Activated CD4-positive, alpha-beta memory T cell treated with anti-CD3 and anti-CD28 coated beads for 36 hours (primary cell): ENCODE measurements around the gene PARVB. TPM values are rescaled to one million over a fixed set of nuclear protein-coding genes. Genes with fewer than 3 reads are reported as not detected.

Experiments used
- CTCF ChIA-PET: fragments of 350-600 bp; sonication (Branson Sonifier 250); formaldehyde crosslinking; loops from one replicate; lab custom pipeline; 2021; ENCODE audit warnings: antibody characterized with exemption, inconsistent platforms; lab: Charles Lee
- POLR2A ChIA-PET: fragments of 350-600 bp; sonication (Branson Sonifier 250); formaldehyde crosslinking; loops from one replicate; lab custom pipeline; 2021; ENCODE audit warnings: antibody characterized with exemption; lab: Charles Lee
- DNase-seq: peaks from one replicate; pipeline ENCODE4 v3.0.0-alpha.2; 2020
- H3K27ac Mint-ChIP-seq: one replicate; pipeline ENCODE4 v1.8.0; 2021; ENCODE audit warnings: mixed read lengths
- H3K27me3 Mint-ChIP-seq: one replicate; pipeline ENCODE4 v1.8.0; 2021; ENCODE audit warnings: mixed read lengths
- H3K36me3 Mint-ChIP-seq: one replicate; pipeline ENCODE4 v1.8.0; 2021; ENCODE audit warnings: mixed read lengths
- H3K4me1 Mint-ChIP-seq: one replicate; pipeline ENCODE4 v1.8.0; 2021; ENCODE audit warnings: low read depth, mixed read lengths
- H3K4me3 Mint-ChIP-seq: one replicate; pipeline ENCODE4 v1.8.0; 2021; ENCODE audit warnings: mild to moderate bottlenecking, mixed read lengths
- H3K9me3 Mint-ChIP-seq: one replicate; pipeline ENCODE4 v1.8.0; 2021; ENCODE audit warnings: mixed read lengths
- intact Hi-C: fragments of 100-400 bp; cut with micrococcal nuclease; formaldehyde crosslinking; loops from one replicate; pipeline ENCODE4 v1.15.1; 2023
- total RNA-seq, 2 experiments: library from RNA; stranded (reverse); gene quantifications; one replicate each; pipeline ENCODE4 v1.2.3, GENCODE V29; 2021

Gene PARVB
- total RNA-seq, 2 experiments from 2014 or later: 77.8 to 82.8 TPM

DNA sequence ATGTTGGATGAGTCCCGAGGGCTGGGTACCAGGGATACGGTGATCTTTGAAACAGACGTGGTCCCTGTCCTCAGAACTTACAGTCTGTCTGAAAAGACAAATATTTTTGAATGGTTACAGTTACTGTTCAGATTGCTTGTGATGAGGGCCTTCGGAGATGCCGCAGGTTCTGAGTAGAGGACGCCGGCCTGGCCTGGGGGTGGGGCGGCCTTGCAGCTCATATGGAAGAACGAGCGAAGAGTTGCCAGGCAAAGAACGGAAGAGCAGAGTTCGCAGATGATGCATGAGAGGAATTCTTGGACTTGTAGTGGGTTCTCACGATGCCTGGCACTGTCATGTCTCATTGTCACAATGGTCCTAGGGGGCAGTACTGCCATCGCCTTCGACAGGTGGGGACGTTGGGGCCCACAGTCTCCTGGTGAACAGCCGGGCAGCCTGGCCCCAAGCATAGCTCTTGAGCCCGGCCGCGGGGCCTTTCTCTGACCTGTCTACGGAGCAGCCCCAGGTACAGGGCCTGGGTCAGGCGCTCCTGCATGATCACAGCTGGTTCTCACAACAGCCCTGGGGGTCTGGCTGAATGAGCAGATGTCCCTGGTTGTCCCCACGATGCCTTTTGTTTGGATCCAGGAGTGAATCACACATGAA lies 95.7 kb downstream of the PARVB start:
- ChIA-PET CTCF (no interaction called here), POLR2A (no interaction called here)
- no peaks in the 10 kb centered on the region for H3K27me3 Mint-ChIP-seq

DNA sequence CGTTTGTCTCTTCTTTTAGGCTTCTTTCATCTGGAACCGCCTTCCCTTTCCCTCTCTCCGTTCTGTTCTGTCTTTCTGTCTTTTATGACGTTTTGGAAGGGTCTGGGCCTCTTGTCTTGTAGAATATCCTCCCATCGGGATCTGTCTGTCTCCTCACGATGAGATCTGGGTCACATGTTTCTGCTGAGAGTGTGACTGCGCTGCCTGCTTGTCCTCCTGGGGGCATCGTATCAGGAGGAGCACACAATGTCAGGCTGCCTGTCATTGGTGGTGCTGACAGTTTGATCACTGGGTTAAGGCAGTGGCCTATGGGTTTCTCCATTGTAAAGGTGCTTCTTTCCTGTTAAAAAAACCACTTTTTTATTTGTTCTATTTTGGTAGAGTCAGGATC lies 96.2 kb downstream of the PARVB start:
- CTCF ChIA-PET: no interaction called here
- no peak for DNase-seq
- Mint-ChIP-seq H3K4me3 (no peak overlapping the region), H3K36me3 (peaks cover 34% of the 10 kb centered on the region), H3K9me3 (peaks cover 4% of the 10 kb centered on the region), H3K27ac (no peak overlapping the region), H3K27me3 (no peaks in the 10 kb centered on the region), H3K4me1 (no peaks in the 10 kb centered on the region)
- intact Hi-C loops: no loop called here
- POLR2A ChIA-PET: no interaction called here

More for the DNA sequence above, 95.7 kb downstream of the PARVB start:
- Mint-ChIP-seq H3K9me3 (no peaks in the 10 kb centered on the region), H3K36me3 (peaks cover 29% of the 10 kb centered on the region), H3K4me3 (no peak overlapping the region), H3K27ac (no peak overlapping the region), H3K4me1 (no peaks in the 10 kb centered on the region)
- intact Hi-C loops: no loop called here
- DNase-seq: no peak

DNA sequence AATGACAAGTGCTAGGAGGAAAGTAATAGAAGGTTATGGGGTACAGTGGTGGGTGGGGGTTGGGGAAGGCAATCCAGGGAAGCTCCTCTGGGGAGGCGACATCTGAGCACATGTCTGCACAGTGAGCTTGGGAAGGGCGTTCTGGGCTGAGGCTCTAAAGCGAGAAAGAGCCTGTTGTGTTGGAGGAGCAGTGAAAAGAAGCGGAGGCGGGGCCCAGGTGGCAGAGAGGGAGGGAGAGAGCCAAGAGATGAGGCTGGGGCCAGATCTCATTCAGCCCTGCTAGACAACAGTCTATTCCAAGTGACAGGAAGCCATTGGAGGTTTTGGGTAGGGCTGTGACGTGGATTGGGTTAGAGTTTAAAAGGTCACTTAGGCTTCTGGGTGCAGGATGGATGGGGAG lies 101.3 kb downstream of the PARVB start:
- POLR2A ChIA-PET: no interaction called here
- Mint-ChIP-seq H3K27ac (no peak overlapping the region), H3K4me1 (no peaks in the 10 kb centered on the region), H3K9me3 (peaks cover 26% of the 10 kb centered on the region), H3K36me3 (peaks cover 43% of the 10 kb centered on the region), H3K27me3 (no peaks in the 10 kb centered on the region), H3K4me3 (no peak overlapping the region)
- DNase-seq: no peak
- intact Hi-C loops: no loop called here
- CTCF ChIA-PET: no interaction called here

DNA sequence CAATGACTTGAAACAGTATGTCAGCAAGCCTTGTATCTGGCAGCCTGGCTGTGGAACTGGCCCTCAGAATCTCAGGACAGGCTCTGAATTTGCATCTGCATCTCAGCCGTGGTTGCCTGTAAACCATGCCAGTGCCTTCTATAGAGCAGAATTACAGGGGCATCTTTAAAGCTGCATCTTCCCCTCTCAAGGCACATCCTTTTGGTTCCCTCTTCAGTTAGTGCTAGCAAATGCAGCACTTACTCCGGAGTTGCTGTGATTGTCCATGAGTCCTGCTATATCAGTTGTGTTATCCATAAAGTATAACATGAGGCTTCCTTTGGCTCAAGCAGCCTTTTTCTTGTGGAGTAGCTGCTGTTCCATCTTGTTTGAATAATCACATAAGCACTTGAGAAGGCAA lies 102.7 kb downstream of the PARVB start:
- Mint-ChIP-seq H3K9me3 (peaks cover 26% of the 10 kb centered on the region), H3K4me3 (no peak overlapping the region), H3K27ac (no peak overlapping the region), H3K27me3 (no peaks in the 10 kb centered on the region), H3K36me3 (peaks cover 39% of the 10 kb centered on the region), H3K4me1 (no peaks in the 10 kb centered on the region)
- CTCF ChIA-PET: interaction anchor here (0.5 kb wide), 1 partner anchor 82 kb away, joined by 3 read pairs; no protein-coding TSS in a partner anchor
- intact Hi-C loops: no loop called here
- no peak for DNase-seq
- POLR2A ChIA-PET: no interaction called here

DNA sequence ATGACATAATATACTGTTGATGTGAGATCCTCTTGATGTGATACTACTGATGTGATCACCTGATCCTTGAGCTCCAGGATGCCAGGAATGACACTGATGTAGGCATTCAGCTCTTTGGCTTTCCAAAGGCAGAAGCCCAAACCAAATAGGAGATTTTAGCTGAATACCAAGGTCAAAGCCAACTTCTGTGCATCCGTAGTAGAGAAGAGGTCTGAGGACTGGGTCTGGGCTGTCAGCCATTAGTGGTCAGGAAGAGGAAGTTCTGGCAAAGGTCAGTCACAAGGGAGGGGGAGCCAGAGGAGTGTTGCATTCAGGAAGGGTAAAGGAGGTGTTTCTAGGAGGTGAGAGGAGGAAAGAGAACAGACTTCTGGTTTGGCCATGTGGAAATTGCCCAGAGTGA lies 103.3 kb downstream of the PARVB start:
- DNase-seq: no peak
- no peaks in the 10 kb centered on the region for H3K4me1 Mint-ChIP-seq
- intact Hi-C loops: no loop called here
- H3K9me3 Mint-ChIP-seq: peaks cover 26% of the 10 kb centered on the region
- peaks cover 39% of the 10 kb centered on the region for H3K36me3 Mint-ChIP-seq
- ChIA-PET CTCF (no interaction called here), POLR2A (no interaction called here)
- H3K27me3 Mint-ChIP-seq: no peaks in the 10 kb centered on the region
- H3K4me3 Mint-ChIP-seq: no peak overlapping the region
- no peak overlapping the region for H3K27ac Mint-ChIP-seq

DNA sequence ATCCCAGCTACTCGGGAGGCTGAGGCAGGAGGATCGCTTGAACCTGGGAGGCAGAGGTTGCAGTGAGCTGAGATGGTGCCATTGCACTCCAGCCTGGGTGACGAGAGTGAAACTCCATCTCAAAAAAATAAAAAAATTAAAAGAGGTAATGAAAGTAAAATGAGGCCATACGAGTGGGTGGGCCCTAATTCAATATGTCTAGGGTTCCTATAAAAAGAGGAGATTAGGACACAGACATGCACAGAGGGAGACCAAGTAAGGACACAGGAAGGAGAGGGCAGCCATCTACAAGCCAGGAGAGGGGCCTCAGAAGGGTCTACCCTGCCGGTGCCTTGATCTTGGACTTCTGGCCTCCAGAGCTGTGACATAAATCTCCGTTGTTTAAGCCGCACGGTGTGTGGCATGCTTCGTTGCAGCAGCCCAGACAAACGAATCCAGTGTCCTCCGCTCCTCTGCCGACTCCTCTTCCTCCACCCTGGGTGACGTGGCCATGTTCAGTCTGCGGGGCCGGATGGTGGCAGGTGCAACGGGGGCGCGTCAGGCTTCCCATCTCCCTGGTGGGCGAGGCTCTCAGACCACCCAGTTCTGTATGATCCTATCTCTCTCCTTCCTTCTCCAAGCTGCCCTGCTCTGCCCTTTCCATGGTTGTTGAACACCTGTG lies 105.0 kb downstream of the PARVB start:
- CTCF ChIA-PET: interaction anchor here (0.8 kb wide), 1 partner anchor 136 kb away, joined by 4 read pairs; no protein-coding TSS in a partner anchor

DNA sequence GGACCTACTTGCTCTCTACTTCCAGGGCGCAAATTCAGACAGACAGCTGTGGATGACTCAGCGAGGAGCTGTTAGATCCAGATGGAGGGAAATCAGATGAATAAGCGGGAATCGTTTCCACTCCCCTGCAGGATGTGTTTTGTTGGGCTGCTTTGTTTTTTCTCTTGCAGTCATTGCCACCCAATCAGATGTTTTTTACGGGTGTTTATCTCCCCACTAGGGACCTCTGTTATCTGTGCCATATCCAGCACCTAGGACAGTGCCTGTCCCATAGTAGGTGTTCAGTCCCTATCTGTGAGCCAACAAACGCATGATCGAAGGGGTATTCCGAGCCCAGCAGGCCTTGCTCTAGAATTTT lies 105.5 kb downstream of the PARVB start:
- intact Hi-C loops: no loop called here
- Mint-ChIP-seq H3K27ac (no peak overlapping the region), H3K4me3 (no peak overlapping the region), H3K4me1 (no peaks in the 10 kb centered on the region), H3K27me3 (no peaks in the 10 kb centered on the region), H3K36me3 (peaks cover 40% of the 10 kb centered on the region), H3K9me3 (peaks cover 26% of the 10 kb centered on the region)
- no peak for DNase-seq
- ChIA-PET CTCF (interaction anchor here (0.8 kb wide), 1 partner anchor 136 kb away, joined by 4 read pairs; no protein-coding TSS in a partner anchor), POLR2A (no interaction called here)

More for the DNA sequence above, 105.0 kb downstream of the PARVB start:
- peaks cover 26% of the 10 kb centered on the region for H3K9me3 Mint-ChIP-seq
- peaks cover 37% of the 10 kb centered on the region for H3K36me3 Mint-ChIP-seq
- DNase-seq: no peak
- intact Hi-C loops: no loop called here
- no peaks in the 10 kb centered on the region for H3K4me1 Mint-ChIP-seq
- no peak overlapping the region for H3K4me3 Mint-ChIP-seq
- H3K27me3 Mint-ChIP-seq: no peaks in the 10 kb centered on the region
- no peak overlapping the region for H3K27ac Mint-ChIP-seq
- POLR2A ChIA-PET: no interaction called here

DNA sequence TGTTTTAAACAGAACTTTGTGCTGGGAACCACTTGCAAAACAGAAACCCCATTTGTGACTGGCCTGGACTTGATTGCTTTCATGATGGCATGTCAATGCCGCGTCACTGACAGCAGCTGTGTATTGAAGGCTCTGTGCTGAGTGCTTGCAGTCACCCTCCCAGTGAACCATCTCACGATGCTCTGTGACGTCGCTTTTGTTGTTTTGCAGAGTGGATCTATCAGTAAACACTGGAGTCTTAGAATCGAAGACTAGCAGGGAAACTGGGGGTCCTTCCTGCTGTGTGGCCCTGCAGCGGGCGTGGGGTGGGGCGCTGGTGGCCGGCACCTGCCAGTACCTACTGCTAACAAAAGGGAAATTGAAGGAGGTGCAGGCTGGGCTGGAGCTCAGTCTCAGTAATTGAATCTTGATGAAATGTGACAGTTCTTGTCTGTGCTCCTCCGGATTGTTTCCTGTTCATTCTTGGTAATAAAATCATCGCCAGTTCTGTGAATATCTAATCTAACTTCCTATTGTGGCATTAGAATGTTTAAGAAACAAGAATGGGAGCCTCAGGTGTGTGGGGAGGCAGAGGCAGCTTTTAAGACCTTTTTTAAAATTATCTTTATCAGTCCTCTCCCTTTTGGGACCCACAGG lies 106.1 kb downstream of the PARVB start:
- ChIA-PET CTCF (interaction anchor here (0.8 kb wide), 1 partner anchor 137 kb away, joined by 4 read pairs; no protein-coding TSS in a partner anchor), POLR2A (no interaction called here)
- Mint-ChIP-seq H3K4me1 (no peaks in the 10 kb centered on the region), H3K9me3 (peaks cover 23% of the 10 kb centered on the region), H3K27ac (no peak overlapping the region), H3K27me3 (no peaks in the 10 kb centered on the region), H3K36me3 (peaks cover 38% of the 10 kb centered on the region), H3K4me3 (no peak overlapping the region)
- intact Hi-C loops: no loop called here
- no peak for DNase-seq

DNA sequence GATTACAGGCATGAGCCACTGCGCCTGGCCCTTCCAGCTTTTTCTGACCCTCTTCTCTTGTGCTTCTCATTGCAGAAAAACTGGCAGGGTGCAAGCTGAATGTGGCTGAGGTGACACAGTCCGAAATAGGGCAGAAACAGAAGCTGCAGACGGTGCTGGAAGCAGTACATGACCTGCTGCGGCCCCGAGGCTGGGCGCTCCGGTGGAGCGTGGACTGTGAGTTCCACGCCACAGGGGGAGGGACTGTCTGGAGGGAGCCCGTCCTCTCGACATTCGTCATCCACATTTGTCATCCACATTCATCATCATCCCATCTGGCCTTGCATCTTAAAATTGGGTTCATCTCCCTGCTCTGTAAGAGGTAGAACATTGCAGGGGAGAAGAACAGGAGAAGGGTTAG lies 107.3 kb downstream of the PARVB start:
- Mint-ChIP-seq H3K4me1 (no peaks in the 10 kb centered on the region), H3K36me3 (peaks cover 38% of the 10 kb centered on the region), H3K27ac (no peak overlapping the region), H3K27me3 (no peaks in the 10 kb centered on the region), H3K4me3 (no peak overlapping the region), H3K9me3 (peaks cover 19% of the 10 kb centered on the region)
- ChIA-PET CTCF (interaction anchor here (0.7 to 1.1 kb wide), 2 partner anchors 202 to 1620 kb away, joined by 3 read pairs; no protein-coding TSS in a partner anchor), POLR2A (no interaction called here)
- no peak for DNase-seq
- intact Hi-C loops: no loop called here

DNA sequence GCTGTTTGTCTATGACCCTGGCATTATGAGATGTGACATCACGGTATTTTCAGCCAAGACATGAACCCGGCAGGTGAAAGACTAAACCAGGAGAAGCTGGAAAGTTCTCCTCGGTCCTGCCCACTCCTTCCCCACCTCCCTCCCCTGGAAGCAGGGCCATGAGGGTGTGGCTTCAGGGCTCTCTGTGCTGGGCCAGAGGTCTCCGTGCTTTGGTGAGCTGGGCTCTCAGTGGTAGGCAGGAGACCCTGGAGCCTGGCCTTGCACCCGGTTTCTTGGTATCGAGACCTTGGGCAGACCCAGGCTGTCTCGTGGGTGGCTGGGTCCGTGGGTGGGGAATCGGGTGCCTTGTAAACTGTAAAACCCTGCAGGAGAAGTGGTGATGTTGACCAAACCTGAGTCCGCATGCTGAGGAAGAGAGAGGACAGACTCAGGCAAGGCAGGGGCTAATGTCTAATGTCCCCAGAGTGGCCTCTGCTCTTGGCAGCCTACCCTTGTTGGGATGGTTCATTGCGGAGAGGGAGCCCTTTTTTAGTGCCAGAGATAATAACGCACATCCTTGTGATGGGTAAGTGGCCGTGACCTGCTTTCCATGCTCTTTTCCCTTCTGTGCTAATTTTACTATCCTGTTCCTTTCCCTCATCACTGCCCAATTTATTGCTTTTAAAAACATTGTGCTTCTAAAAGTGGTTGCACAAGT lies 108.0 kb downstream of the PARVB start:
- Mint-ChIP-seq H3K4me1 (no peaks in the 10 kb centered on the region), H3K27me3 (no peaks in the 10 kb centered on the region), H3K27ac (no peak overlapping the region), H3K36me3 (peaks cover 39% of the 10 kb centered on the region), H3K9me3 (peaks cover 19% of the 10 kb centered on the region), H3K4me3 (no peak overlapping the region)
- intact Hi-C loops: no loop called here
- CTCF ChIA-PET: interaction anchor here (1.1 kb wide), 1 partner anchor 203 kb away, joined by 3 read pairs; no protein-coding TSS in a partner anchor
- DNase-seq: no peak
- POLR2A ChIA-PET: no interaction called here

DNA sequence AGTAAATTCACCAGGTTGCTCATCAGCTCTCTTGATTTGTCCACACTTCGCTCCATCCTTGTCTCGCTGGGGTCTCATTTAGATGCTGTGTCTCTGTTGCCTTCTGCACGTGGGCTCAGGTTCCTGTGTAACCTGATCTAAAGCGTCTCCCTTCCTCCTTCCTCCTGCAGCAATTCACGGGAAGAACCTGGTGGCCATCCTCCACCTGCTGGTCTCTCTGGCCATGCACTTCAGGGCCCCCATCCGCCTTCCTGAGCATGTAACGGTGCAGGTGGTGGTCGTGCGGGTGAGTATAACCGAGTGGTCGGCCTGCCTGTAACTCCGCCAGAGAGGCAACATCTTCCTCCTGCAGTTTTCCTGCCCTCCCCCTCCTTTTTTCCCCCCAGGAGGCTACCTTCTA lies 108.6 kb downstream of the PARVB start:
- CTCF ChIA-PET: no interaction called here
- H3K36me3 Mint-ChIP-seq: peaks cover 41% of the 10 kb centered on the region
- H3K27ac Mint-ChIP-seq: no peak overlapping the region
- POLR2A ChIA-PET: no interaction called here
- no peak for DNase-seq
- H3K9me3 Mint-ChIP-seq: peaks cover 21% of the 10 kb centered on the region
- no peaks in the 10 kb centered on the region for H3K27me3 Mint-ChIP-seq
- no peaks in the 10 kb centered on the region for H3K4me1 Mint-ChIP-seq
- H3K4me3 Mint-ChIP-seq: no peak overlapping the region
- intact Hi-C loops: no loop called here

DNA sequence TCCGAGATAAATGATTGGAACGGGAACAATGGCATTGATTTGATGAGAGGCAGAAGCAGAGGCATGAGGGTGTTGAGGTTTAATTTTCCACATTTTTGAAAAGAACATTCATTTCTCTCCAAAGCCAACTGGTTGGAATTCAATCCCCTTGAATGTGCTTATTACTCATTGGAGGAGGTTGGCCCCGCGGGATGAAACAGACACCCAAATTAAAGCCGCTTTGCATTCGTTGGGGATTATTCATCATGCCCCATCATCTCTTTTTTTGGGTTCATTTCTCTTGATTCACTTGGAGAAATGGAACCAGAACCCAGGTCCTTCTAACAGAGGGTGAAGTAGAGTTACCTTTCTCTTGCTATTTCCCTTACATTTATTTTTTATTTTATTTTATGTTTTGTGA lies 109.1 kb downstream of the PARVB start:
- Mint-ChIP-seq H3K27me3 (no peaks in the 10 kb centered on the region), H3K36me3 (peaks cover 46% of the 10 kb centered on the region), H3K4me1 (no peaks in the 10 kb centered on the region), H3K27ac (no peak overlapping the region), H3K9me3 (peaks cover 25% of the 10 kb centered on the region), H3K4me3 (no peak overlapping the region)
- intact Hi-C loops: no loop called here
- CTCF ChIA-PET: no interaction called here
- POLR2A ChIA-PET: no interaction called here
- DNase-seq: no peak
